Mucosa of gallbladder (tissue), 1 donor: ENCODE data around the gene CLEC4C. TPM values are rescaled to one million over a fixed set of nuclear protein-coding genes. Genes with fewer than 3 reads are reported as not detected.
"Not testable (repeated sequence)": the region's sequence is repeated elsewhere in the genome, so short reads cannot be mapped to it uniquely, and the experiment has no call there.

Experiments
- DNase-seq: peaks from one replicate; pipeline ENCODE4 v3.0.0-alpha.2; 2020; ENCODE audit warnings: low spot score
- total RNA-seq: library from RNA; stranded (reverse); gene quantifications from one replicate; pipeline ENCODE4 v1.2.1, GENCODE V29; 2021
- donor health status: DM: no; HTN: no; CAD: no.

The CLEC4C gene, protein sequence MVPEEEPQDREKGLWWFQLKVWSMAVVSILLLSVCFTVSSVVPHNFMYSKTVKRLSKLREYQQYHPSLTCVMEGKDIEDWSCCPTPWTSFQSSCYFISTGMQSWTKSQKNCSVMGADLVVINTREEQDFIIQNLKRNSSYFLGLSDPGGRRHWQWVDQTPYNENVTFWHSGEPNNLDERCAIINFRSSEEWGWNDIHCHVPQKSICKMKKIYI
- total RNA-seq: not detected

DNA sequence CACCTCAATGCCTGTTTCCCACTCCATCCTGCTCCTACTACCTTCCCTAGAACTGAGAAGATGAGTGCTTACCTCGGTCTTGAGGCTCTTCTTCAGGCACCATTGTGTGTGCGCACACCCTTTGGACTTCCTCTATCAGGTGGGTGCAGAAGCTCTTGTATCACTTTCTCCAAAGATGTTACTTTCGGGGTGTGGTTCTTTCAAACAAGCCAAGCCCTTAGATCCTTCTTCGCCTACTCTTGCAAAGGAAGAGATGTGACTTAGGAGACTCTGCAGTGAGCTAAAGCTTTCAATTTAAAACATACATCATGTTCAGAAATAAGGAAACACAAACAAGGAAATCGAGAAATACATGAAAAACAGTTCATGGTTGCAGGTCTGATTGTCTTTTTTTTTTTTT, at the start of gene CLEC4C:
Gene CLEC4C, minus strand, starts transcription at position 130 of the 400 bp plus-strand sequence. Its CDS starts 27 bp downstream, at position 103.
- no peak for DNase-seq

DNA sequence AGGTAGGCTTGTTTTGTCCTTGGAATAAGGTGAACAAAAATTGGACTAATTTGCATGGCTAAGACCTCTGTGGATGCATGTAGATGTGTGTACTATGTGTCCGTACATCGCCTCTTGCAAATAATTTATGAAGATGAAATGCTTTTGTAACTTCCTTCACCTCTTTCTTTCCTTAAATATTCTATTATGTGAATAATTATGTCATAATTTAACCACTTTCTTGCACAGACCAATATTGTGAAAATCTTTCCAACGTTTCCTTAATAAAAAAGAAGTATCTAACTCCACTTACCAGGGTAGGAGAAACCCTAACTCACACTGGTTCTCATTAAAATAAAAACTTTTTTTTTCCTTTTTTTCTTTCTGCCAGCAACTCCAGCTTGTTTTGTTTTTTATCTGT, 46.0 kb upstream of the CLEC4C start:
- DNase-seq: no peak

DNA sequence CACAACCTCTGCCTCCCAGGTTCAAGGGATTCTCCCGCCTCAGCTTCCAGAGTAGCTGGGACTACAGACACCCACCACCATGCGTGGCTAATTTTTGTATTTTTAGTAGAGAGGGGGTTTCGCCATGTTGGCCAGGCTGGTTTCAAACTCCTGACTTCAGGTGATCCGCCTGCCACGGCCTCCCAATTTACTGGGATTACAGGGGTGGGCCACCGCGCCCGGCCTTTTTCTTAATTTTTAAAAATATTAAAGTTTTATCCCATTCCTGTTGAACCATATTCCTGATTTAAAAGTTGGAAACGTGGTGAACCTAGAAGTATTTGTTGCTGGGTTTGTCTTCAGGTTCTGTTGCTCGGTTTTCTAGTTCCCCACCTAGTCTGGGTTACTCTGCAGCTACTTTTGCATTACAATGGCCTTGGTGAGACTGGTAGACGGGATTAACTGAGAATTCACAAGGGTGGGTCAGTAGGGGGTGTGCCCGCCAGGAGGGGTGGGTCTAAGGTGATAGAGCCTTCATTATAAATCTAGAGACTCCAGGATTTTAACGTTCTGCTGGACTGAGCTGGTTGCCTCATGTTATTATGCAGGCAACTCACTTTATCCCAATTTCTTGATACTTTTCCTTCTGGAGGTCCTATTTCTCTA, 41.8 kb upstream of the CLEC4C start, which contains the start of gene NANOG:
Gene NANOG, plus strand, starts transcription at position 519 of the 645 bp plus-strand sequence. CDS start 213 bp downstream, outside the sequence.
- DNase-seq: not testable (repeated sequence)

DNA sequence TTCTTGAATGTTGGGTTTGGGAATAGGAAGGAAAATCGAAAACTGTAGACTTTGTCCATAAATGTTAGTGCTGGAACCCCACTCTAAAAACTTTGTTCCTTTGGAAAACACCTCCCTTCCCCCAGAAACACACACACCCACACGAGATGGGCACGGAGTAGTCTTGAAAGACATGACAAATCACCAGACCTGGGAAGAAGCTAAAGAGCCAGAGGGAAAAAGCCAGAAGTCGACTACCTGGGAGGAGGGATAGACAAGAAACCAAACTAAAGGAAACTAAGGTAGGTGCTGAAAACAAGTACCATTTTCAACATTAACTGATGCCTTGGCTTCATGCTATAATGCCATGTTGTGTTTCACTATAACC, 41.1 kb upstream of the CLEC4C start:
- DNase-seq: no peak

DNA sequence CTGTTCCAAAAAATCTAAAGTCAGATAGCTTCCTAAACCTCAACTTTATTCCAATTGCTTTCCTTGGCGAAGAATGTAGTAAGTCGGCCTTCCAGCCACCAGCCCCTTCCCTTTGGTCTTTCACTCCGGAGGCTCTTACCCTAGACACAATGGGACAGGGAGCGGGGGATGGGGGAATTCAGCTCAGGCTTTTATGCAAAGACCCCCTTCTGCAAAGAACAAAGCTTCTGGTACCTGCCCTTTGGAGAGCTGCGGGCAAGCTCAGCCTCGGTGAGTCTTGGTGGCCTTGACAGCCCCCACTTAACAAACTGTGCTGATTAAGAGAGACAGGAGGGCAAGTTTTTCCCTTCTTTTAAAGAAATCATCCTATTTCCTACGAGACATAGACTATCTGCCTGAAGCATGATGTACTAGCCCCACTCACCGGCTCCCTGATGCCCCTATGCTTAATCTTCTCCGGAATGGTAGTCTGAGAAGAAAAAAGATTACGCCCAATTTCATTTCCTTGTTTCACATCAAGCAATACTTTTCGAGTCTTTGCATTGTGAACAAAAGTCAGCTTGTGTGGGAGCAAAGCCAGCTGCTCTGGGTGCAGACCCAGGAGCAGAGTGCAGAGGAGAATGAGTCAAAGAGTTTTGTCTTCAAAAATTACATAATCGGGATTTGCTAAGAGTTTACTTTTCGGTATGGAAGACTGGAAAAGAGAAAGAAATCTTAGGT, 40.6 kb upstream of the CLEC4C start:
- DNase-seq: no peak

DNA sequence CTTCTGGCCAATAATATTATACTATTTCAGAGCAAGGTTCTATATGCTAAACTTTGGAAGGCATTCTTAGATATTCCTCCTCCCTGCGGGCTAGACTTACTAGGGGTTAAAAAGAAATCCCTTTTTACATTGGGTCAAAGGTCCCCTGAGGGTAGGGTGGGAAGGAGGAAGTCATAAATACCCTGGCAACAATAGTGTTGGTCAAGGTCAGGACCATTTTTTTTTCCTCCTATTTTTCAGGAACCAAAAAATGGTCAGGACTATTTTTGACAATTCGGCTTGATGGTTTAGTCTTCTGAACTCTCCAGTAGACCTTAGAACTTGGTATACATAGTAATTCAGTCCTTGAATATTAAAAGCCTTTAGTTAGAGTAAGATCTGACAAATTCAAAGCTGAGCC, 37.5 kb upstream of the CLEC4C start:
- no peak for DNase-seq

DNA sequence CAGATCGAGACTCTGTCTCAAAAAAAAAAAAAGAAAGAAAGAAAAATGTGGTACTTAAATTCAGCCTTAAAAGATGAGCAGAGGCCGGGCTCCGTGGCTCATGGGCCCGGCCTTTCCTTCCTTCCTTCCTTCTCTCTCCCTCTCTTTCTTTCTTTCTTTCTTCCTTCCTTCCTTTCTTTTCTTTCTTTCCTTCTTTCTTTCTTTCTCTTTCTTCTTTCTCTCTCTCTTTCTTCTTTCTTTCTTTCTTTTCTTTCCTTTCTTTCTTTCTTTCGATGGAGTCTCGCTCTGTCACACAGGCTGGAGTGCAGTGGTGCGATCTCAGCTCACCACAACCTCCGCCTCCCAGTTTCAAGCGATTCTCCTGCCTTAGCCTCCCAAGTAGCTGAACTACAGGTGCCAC, 36.3 kb upstream of the CLEC4C start:
- not testable (repeated sequence) for DNase-seq

DNA sequence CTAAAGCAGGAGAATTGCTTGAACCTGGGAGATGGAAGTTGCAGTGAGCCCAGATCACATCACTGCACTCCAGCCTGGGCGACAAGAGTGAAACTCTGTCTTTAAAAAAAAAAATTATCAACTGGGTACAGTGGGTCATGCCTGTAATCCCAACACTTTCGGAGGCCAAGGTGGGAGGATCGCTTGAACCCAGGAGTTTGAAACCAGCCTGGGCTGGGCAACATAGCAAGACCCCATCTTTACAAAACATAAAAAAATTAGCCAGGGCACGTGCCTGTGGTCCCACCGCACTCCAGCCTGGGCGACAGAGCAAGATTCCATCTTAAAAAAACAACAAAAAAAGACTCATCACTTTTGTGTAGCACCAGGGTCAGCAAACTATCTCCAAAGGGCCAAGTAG, 34.9 kb upstream of the CLEC4C start:
- DNase-seq: no peak

DNA sequence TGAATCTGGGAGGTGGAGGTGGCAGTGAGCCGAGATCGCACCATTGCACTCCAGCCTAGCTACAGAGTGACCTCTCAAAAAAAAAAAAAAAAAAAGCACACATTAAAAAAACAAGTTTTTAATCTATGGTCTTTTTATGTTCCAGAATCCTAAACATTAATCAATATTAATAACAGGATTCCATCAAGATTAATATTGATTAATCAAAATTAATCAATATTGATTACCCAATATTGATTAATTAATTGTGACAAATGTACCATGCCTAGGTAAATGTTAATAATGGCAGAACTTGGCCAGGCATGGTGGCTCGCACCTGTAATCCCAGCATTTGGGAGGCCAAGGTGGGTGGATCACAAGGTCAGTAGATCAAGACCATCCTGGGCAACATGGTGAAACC, 34.1 kb upstream of the CLEC4C start:
- DNase-seq: no peak

DNA sequence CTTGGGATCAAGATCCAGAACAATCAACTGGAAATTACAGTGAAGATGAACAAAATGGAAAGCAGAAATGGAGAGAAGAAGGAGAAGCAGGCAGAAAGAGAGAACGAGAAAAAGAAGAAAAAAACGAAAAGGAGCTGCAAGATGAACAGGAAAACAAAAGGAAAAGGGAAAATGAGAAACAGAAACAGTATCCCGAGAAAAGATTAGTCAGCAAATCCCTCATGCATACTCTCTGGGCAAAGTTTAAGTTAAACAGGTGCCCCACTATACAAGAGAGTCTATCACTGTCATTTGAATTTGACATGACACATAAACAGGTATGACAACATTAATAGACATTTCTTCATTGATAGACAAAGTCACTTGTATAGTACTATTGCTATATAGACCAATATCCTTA, 22.8 kb upstream of the CLEC4C start:
- DNase-seq: no peak

DNA sequence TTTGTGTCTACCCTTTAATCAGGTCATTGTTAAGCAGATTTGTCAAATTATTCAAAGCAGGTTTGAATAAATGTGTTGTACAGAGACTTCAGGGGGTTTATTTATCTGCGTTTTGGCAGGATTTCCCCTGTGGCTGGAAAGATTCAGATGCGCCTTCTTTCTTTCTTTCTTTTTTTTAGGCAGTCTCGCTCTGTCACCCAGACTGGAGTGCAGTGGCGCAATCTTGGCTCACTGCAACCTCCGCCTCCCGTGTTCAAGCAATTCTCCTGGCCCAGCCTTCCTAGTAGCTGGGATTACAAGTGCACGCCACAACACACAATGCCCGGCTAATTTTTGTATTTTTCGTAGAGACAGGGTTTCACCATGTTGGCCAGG, 11.6 kb upstream of the CLEC4C start:
- no peak for DNase-seq

DNA sequence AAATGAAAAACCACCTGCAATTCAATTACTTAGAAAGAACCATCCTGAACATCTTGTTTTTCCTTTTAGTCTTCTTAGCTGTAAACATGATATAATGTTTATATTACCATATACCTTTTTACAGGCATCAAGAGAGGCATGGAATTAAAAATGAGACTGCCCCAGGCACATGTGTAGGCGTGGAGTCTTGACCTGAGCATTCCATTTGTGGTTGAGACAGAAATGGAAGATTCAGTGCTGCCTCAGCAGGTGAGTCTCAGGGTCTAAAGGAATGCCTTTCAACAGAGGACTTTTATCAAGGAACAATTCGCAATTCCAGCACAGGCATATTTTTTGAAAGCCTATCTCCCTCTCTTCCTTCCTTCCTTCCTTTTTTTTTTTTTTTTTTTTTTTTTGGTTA, 9.8 kb upstream of the CLEC4C start:
- no peak for DNase-seq

DNA sequence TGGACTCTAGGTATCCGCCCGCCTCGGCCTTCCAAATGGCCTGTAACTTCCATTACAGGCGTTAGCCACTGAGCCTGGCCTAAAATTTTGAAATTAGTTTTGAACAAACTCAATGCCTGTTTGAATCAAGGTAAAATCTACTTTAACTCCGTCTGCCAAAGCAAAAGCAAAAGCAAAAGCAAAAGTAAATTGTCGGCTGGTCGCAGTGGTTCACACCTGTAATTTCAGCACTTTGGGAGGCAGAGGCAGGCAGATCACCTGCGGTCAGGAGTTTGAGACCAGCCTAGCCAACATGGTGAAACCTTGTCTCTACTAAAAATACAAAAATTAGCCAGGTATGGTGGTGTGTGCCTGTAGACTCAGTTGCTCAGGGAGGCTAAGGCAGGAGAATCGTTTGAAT, 8.5 kb upstream of the CLEC4C start:
- not testable (repeated sequence) for DNase-seq

DNA sequence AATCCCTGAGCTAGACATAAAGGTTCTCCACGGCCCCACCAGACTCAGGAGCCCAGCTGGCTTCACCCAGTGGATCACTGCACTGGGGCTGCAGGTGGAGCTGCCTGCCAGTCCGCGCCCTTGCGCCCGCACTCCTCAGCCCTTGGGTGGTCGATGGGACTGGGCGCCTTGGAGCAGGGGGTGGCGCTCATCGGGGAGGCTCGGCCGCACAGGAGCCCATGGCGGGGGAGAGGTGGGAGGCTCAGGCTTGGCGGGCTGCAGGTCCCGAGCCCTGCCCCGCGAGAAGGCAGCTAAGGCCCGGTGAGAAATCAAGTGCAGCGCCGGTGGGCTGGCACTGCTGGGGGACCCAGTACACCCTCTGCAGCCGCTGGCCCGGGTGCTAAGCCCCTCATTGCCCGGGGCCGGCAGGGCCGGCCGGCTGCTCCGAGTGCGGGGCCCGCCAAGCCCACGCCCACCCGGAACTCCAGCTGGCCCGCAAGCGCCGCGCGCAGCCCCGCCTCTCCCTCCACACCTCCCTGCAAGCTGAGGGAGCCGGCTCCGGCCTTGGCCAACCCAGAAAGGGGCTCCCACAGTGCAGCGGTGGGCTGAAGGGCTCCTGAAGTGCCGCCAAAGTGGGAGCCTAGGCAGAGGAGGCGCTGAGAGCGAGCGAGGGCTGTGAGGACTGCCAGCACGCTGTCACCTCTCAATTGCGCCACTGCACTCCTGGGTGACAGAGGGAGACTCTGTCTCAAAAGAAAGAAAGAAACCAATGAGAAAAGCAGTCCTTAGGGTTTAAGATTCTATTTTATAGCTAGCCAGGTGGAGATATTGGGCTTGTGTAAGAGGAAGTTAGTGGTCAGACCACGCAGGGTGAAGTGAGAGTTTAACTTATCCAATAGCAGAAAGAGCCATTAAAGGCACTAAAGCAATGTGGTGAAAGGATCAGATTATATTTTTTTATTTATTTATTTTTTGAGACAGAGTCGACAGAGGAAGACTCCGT, 5.1 kb upstream of the CLEC4C start:
- not testable (repeated sequence) for DNase-seq

DNA sequence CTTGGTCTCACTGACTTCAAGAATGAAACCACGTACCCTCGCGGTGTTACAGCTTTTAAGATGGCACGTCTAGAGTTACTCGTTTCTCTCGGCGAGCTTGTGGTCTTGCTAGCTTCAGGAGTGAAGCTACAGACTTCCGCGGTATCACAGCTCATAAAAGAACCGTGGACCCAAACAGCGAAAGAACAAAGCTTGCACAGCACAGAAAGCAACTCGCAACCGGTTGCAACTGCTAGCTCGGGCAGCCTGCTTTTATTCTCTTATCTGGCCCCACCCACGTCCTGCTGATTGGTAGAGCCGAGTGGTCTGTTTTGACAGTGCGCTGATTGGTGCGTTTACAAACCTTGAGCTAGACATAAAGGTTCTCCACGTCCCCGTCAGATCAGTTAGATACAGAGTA, 4.2 kb upstream of the CLEC4C start:
- no peak for DNase-seq

DNA sequence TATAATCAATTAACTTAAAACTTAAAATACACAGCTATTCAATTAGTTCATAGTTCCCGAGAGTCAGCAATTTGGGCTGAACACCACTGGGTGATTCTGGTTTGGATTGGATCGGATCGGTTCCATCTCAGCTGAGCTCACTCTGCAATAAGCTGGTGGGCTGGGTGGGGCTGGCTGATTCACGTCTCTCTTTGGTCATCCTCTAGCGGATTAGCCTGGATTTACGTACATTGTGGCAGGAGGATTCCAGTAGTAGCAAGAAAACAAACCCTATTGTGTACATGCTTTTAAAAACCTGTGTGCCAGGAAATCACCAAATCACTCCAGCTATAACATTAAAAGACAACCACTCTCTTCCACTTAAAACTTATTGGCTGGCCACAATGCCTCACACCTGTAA, 3.2 kb upstream of the CLEC4C start:
- no peak for DNase-seq

DNA sequence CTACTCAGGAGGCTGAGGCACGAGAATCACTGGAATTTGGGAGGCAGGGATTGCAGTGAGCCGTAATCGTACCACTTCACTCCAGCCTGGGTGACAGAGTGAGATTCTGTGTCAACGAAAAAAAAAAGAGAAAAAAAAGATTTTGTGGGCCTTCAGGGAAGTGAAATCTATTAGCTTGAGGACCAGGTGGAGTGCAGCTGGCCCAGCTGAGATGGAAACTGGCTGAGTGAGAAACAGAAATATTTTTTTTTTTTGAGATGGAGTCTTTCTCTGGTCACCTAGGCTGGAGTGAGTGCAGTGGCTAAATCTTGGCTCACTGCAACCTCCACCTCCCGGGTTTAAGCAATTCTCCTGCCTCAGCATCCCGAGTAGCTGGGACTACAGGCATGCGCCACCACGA, 2.3 kb upstream of the CLEC4C start:
- no peak for DNase-seq

DNA sequence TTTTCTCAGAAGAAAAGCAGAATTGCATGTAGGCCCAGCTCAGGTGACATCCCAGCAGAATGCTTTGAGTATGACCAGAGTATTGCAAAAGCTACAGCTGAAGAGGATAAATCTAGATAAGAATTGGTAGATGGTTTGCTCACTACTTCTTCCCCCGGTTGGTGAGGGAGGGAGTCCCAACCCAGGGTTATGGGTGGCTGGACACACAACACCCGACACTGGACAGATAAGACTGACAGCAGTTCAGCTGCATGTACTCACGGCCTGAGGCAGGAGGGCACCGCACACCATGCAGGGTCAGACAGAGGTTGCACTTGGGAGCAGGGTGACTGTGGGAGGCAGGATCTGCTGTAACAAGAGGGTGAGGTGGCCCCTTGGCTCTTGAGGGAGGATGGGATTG, 1.7 kb upstream of the CLEC4C start:
- no peak for DNase-seq

DNA sequence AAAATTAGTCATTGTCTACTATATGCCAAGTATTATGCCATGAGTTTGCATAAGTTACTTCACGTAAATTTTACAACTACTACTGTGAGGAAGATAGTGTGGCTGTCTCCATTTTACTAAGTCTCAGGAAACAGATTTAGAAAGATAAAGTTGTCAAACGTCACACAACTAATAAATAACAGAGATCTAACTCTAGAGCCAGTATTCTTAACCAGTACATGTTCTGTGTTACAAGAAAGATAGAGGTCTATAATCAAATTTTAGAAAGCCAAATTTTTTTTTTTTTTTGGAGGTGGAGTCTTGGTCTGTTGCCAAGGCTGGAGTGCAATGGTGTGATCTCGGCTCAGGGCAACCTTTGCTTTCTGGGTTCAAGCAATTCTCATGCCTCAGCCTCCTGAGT, 14.2 kb downstream of the CLEC4C start:
- DNase-seq: no peak

DNA sequence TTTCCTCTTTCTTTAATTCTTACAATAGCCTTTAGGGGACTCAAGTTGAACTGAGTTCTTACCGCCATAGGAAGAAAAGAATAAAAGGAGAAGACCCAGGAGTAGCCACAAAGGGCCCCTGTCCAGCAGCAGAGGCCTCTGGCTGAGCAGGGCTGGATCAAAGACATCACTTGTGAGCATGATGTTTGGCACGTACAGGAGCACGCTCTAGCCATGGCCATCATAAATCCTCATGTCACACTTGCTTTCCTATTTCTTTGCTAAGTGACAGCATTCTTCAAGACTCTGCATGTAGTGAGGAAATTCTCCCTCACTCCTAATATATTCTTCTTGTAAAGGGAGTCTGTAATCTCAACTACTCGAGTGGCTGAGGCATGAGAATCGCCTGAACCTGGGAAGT, 15.7 kb downstream of the CLEC4C start:
- DNase-seq: no peak

DNA sequence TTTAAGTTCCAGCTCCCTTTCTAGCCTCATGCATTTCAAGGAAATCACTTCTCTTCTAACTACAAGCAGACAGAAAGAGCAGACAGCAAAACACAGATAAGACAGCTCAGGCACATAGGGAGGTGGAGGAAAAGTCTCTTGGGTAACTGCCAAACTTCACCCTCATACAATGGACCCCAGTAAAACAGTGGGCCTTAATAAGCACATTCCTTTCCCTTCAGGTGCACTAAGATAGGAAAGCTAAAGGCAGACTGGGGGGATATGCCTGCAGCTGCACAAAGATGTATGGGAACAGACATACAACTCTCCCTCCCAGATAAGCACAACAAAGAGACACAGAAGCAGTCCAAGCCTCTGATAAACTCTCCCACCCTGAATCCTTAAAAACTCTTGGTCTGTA, 16.2 kb downstream of the CLEC4C start:
- DNase-seq: not testable (repeated sequence)

DNA sequence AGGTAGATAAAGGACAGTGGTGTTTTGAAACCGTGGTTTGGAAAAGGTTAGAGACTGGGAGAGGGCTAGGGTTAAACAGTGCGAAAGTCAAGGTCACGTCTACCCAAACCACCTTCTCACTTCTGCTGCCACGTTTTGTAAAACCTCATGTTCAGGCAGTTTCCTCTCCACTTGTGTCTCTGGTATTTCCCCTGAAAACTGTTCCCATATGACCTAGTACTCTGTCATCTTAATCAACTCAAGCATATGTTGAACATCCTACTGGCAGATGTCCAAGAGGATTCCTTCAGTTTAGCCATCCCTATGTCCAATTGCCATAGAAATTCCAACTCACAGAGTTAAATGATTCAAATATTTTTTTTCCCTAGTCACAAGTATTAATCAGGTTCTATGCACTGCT, 17.4 kb downstream of the CLEC4C start:
- no peak for DNase-seq
